HG03565 (cell line): Measurements from ENCODE around the gene PTPRN2.

Experiments used
- ATAC-seq: cut with Tn5 transposase; IDR thresholded peaks from one replicate; pipeline ENCODE4 v1.9.1; 2021; ENCODE audit warnings: mild to moderate bottlenecking, moderate library complexity; ENCODE audit not compliant: unreplicated experiment

PTPRN2 gene

GRCh38 chr7:158557441-158557755, 30.2 kb downstream of the PTPRN2 start:
- no peak for ATAC-seq

GRCh38 chr7:158556721-158557440, 30.7 kb downstream of the PTPRN2 start:
- ATAC-seq, result no peak

- no peak for ATAC-seq
These were observed 32.5 kb downstream of the PTPRN2 start for GRCh38 chr7:158555034-158555520.

- ATAC-seq, result no peak
These were observed 36.7 kb downstream of the PTPRN2 start for GRCh38 chr7:158550886-158551452.

GRCh38 chr7:158550394-158550700, 37.3 kb downstream of the PTPRN2 start:
- ATAC-seq, result no peak

GRCh38 chr7:158549616-158550393, 37.8 kb downstream of the PTPRN2 start:
- ATAC-seq, result no peak

- ATAC-seq, result no peak
These were observed 38.4 kb downstream of the PTPRN2 start for GRCh38 chr7:158549176-158549615.

- no peak for ATAC-seq
These were observed 38.9 kb downstream of the PTPRN2 start for GRCh38 chr7:158548726-158549125.

GRCh38 chr7:158547817-158548216, 39.8 kb downstream of the PTPRN2 start:
- no peak for ATAC-seq

- no peak for ATAC-seq
These were observed 41.0 kb downstream of the PTPRN2 start for GRCh38 chr7:158546626-158547025.

- no peak for ATAC-seq
These were observed 41.4 kb downstream of the PTPRN2 start for GRCh38 chr7:158546214-158546613.

- no peak for ATAC-seq
These were observed 42.9 kb downstream of the PTPRN2 start for GRCh38 chr7:158544708-158545107.

- ATAC-seq, result no peak
These were observed 43.8 kb downstream of the PTPRN2 start for GRCh38 chr7:158543840-158544239.

- no peak for ATAC-seq
These were observed 44.7 kb downstream of the PTPRN2 start for GRCh38 chr7:158542651-158543566.

- ATAC-seq, result peak; percentile 69
These were observed 46.1 kb downstream of the PTPRN2 start for GRCh38 chr7:158541346-158542010.

- ATAC-seq, result no peak
These were observed 47.9 kb downstream of the PTPRN2 start for GRCh38 chr7:158539711-158540146.

GRCh38 chr7:158538156-158538946, 49.3 kb downstream of the PTPRN2 start:
- no peak for ATAC-seq

GRCh38 chr7:158537516-158537882, 50.1 kb downstream of the PTPRN2 start:
- ATAC-seq, result no peak

- no peak for ATAC-seq
These were observed 50.6 kb downstream of the PTPRN2 start for GRCh38 chr7:158536871-158537515.
